Measurements from ENCODE around the gene KLHL3.
"Not testable (repeated sequence)": the region's sequence is repeated elsewhere in the genome, so short reads cannot be mapped to it uniquely, and the experiment has no call there.

Gene KLHL3

GRCh38 chr5:137659209-137659608 is 76.7 kb downstream of the KLHL3 start:
- Histone ChIP-seq H3K9ac (ENCODE audit: low read length in 5 of 5) (no peak overlapping the region), H3K9me3 (ENCODE audit: control insufficient read depth in 5 of 5, low read length in 5 of 5) (no peaks in the 10 kb centered on the region), H3K27me3 (ENCODE audit: control insufficient read depth in 5 of 5, insufficient read depth in 4 of 5, low read length in 5 of 5) (no peaks in the 10 kb centered on the region), H3K36me3 (ENCODE audit: control insufficient read depth in 5 of 5, insufficient read depth in 5 of 5, low read length in 5 of 5) (peaks cover 0 to 11% (median 7%) of the 10 kb centered on the region in 5 donors), H3K4me3 (ENCODE audit: low read depth in 1 of 5, low read length in 5 of 5) (no peak overlapping the region), H3K4me1 (ENCODE audit: control insufficient read depth in 5 of 5, insufficient read depth in 5 of 5, low read length in 5 of 5) (peaks cover 0 to 13% (median 0%) of the 10 kb centered on the region in 5 donors), H3K27ac (ENCODE audit: low read depth, low read length) (no peak overlapping the region)

DNA sequence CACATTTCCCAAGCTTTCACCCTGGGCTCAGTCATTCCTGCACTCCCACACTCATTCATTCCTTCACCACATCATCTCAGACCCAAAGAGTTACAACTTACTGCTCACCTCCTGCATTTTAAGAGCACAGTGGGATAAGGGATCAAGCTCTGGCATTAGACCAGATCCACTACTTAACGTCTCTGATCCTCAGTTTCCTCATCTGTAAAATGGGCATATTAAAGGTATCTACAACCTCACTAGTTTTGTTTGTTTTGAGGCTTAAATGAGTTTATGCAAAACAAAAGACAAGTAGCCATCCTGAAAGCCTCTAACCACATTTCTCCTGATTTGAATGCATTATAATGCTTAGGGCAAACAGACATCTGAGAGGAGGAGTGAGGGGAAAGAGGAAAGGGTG is 77.6 kb downstream of the KLHL3 start:
- Histone ChIP-seq H3K27me3 (ENCODE audit: control insufficient read depth in 5 of 5, insufficient read depth in 4 of 5, low read length in 5 of 5) (no peaks in the 10 kb centered on the region), H3K27ac (ENCODE audit: low read depth, low read length) (no peak overlapping the region), H3K4me3 (ENCODE audit: low read depth in 1 of 5, low read length in 5 of 5) (no peak overlapping the region), H3K4me1 (ENCODE audit: control insufficient read depth in 5 of 5, insufficient read depth in 5 of 5, low read length in 5 of 5) (peaks cover 0 to 13% (median 0%) of the 10 kb centered on the region in 5 donors), H3K9ac (ENCODE audit: low read length in 5 of 5) (no peak overlapping the region), H3K36me3 (ENCODE audit: control insufficient read depth in 5 of 5, insufficient read depth in 5 of 5, low read length in 5 of 5) (peaks cover 0 to 11% (median 7%) of the 10 kb centered on the region in 5 donors), H3K9me3 (ENCODE audit: control insufficient read depth in 5 of 5, low read length in 5 of 5) (no peaks in the 10 kb centered on the region)

GRCh38 chr5:137657073-137657472 is 78.8 kb downstream of the KLHL3 start:
- Histone ChIP-seq H3K27ac (ENCODE audit: low read depth, low read length) (no peak overlapping the region), H3K4me3 (ENCODE audit: low read depth in 1 of 5, low read length in 5 of 5) (no peak overlapping the region), H3K4me1 (ENCODE audit: control insufficient read depth in 5 of 5, insufficient read depth in 5 of 5, low read length in 5 of 5) (peaks cover 0 to 13% (median 0%) of the 10 kb centered on the region in 5 donors), H3K27me3 (ENCODE audit: control insufficient read depth in 5 of 5, insufficient read depth in 4 of 5, low read length in 5 of 5) (no peaks in the 10 kb centered on the region), H3K9ac (ENCODE audit: low read length in 5 of 5) (no peak overlapping the region), H3K9me3 (ENCODE audit: control insufficient read depth in 5 of 5, low read length in 5 of 5) (no peaks in the 10 kb centered on the region), H3K36me3 (ENCODE audit: control insufficient read depth in 5 of 5, insufficient read depth in 5 of 5, low read length in 5 of 5) (peaks cover 0 to 11% (median 7%) of the 10 kb centered on the region in 5 donors)

GRCh38 chr5:137656558-137656957 is 79.3 kb downstream of the KLHL3 start:
- peaks cover 0 to 11% (median 7%) of the 10 kb centered on the region in 5 donors for H3K36me3 ChIP-seq (ENCODE audit: control insufficient read depth in 5 of 5, insufficient read depth in 5 of 5, low read length in 5 of 5)
- no peak overlapping the region for H3K9ac ChIP-seq (ENCODE audit: low read length in 5 of 5)
- H3K4me1 ChIP-seq (ENCODE audit: control insufficient read depth in 5 of 5, insufficient read depth in 5 of 5, low read length in 5 of 5) = peaks cover 0 to 13% (median 0%) of the 10 kb centered on the region in 5 donors
- no peak overlapping the region for H3K4me3 ChIP-seq (ENCODE audit: low read depth in 1 of 5, low read length in 5 of 5)
- no peaks in the 10 kb centered on the region for H3K9me3 ChIP-seq (ENCODE audit: control insufficient read depth in 5 of 5, low read length in 5 of 5)
- H3K27ac ChIP-seq (ENCODE audit: low read depth, low read length) = no peak overlapping the region
- H3K27me3 ChIP-seq (ENCODE audit: control insufficient read depth in 5 of 5, insufficient read depth in 4 of 5, low read length in 5 of 5) = no peaks in the 10 kb centered on the region

DNA sequence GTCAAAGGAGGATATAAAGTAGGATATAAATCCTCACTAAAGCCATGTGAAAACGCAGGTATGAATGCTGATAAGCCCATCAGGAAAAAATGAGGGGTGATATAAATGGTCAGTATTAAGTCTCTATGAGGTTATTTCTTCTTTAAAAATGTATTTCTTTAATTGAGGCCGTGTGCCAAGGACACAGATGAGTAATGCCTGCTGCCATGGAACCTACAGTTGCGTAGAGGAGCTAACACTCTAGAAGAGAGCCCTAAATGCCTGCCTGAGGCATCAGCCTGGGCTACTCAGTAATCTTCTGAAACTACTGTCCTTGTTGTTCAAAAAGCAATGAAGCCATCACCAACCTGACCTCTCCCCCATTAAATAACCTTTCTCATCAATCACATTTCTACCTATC is 84.9 kb downstream of the KLHL3 start:
- no peak overlapping the region for H3K4me3 ChIP-seq (ENCODE audit: low read depth in 1 of 5, low read length in 5 of 5)
- peaks cover 4 to 16% (median 7%) of the 10 kb centered on the region in 5 donors for H3K36me3 ChIP-seq (ENCODE audit: control insufficient read depth in 5 of 5, insufficient read depth in 5 of 5, low read length in 5 of 5)
- no peaks in the 10 kb centered on the region for H3K27me3 ChIP-seq (ENCODE audit: control insufficient read depth in 5 of 5, insufficient read depth in 4 of 5, low read length in 5 of 5)
- H3K4me1 ChIP-seq (ENCODE audit: control insufficient read depth in 5 of 5, insufficient read depth in 5 of 5, low read length in 5 of 5) = peaks cover 0 to 3% (median 0%) of the 10 kb centered on the region in 5 donors
- H3K9me3 ChIP-seq (ENCODE audit: control insufficient read depth in 5 of 5, low read length in 5 of 5) = peaks cover 0 to 2% (median 0%) of the 10 kb centered on the region in 5 donors
- no peak overlapping the region for H3K9ac ChIP-seq (ENCODE audit: low read length in 5 of 5)
- H3K27ac ChIP-seq (ENCODE audit: low read depth, low read length) = no peak overlapping the region

- H3K36me3 ChIP-seq (ENCODE audit: control insufficient read depth in 5 of 5, insufficient read depth in 5 of 5, low read length in 5 of 5) = peaks cover 4 to 16% (median 7%) of the 10 kb centered on the region in 5 donors
- no peak overlapping the region for H3K4me3 ChIP-seq (ENCODE audit: low read depth in 1 of 5, low read length in 5 of 5)
- H3K4me1 ChIP-seq (ENCODE audit: control insufficient read depth in 5 of 5, insufficient read depth in 5 of 5, low read length in 5 of 5) = peaks cover 0 to 3% (median 0%) of the 10 kb centered on the region in 5 donors
- no peak overlapping the region for H3K27ac ChIP-seq (ENCODE audit: low read depth, low read length)
- H3K9ac ChIP-seq (ENCODE audit: low read length in 5 of 5) = no peak overlapping the region
- peaks cover 0 to 4% (median 0%) of the 10 kb centered on the region in 5 donors for H3K9me3 ChIP-seq (ENCODE audit: control insufficient read depth in 5 of 5, low read length in 5 of 5)
- no peaks in the 10 kb centered on the region for H3K27me3 ChIP-seq (ENCODE audit: control insufficient read depth in 5 of 5, insufficient read depth in 4 of 5, low read length in 5 of 5)
These were observed 86.5 kb downstream of the KLHL3 start for GRCh38 chr5:137649228-137649935.

DNA sequence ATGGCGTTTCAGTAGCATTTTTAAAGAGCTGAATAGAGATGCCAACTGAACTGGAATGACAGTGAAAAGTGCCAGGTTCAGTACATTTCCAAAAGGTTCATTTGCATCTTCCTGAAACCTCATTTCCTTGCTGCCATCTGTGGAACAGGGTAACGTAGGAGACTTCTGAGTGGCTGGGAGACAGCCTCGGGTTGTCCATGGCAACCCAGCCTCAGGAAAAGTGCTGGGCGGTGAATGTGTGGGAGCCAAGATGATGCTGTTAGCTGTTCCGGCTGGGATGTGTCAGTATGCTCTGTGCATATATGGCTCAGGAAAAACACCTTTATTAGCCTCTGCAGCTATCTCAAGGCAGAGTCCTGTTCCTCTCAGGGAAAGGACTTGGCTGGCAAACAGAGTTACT is 87.5 kb downstream of the KLHL3 start:
- peaks cover 0 to 3% (median 0%) of the 10 kb centered on the region in 5 donors for H3K4me1 ChIP-seq (ENCODE audit: control insufficient read depth in 5 of 5, insufficient read depth in 5 of 5, low read length in 5 of 5)
- no peak overlapping the region for H3K4me3 ChIP-seq (ENCODE audit: low read depth in 1 of 5, low read length in 5 of 5)
- H3K27ac ChIP-seq (ENCODE audit: low read depth, low read length) = no peak overlapping the region
- H3K27me3 ChIP-seq (ENCODE audit: control insufficient read depth in 5 of 5, insufficient read depth in 4 of 5, low read length in 5 of 5) = no peaks in the 10 kb centered on the region
- peaks cover 4 to 16% (median 7%) of the 10 kb centered on the region in 5 donors for H3K36me3 ChIP-seq (ENCODE audit: control insufficient read depth in 5 of 5, insufficient read depth in 5 of 5, low read length in 5 of 5)
- peaks cover 0 to 4% (median 0%) of the 10 kb centered on the region in 5 donors for H3K9me3 ChIP-seq (ENCODE audit: control insufficient read depth in 5 of 5, low read length in 5 of 5)
- H3K9ac ChIP-seq (ENCODE audit: low read length in 5 of 5) = no peak overlapping the region

DNA sequence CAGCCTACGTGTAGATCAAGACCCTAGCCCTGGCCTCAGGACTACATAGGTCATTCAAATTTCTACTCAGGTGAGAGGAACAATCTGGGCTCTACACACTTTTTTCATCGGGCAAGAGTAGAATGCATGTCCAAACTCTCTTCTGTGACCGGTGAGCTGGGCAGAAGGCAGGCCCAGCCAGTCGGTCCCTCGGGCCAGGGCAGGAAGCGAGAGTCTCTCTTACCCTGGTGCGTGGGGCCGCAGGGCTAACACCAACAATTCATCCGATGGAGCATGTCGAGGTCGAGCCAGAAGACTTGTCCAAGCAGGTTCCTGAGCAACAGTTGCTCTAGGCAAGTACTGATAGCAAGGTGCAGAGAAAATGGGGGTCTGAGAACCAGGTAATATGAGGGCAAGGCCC is 88.5 kb downstream of the KLHL3 start:
- Histone ChIP-seq H3K9me3 (ENCODE audit: control insufficient read depth in 5 of 5, low read length in 5 of 5) (peaks cover 0 to 4% (median 0%) of the 10 kb centered on the region in 5 donors), H3K27ac (ENCODE audit: low read depth, low read length) (no peak overlapping the region), H3K4me1 (ENCODE audit: control insufficient read depth in 5 of 5, insufficient read depth in 5 of 5, low read length in 5 of 5) (peaks cover 0 to 3% (median 0%) of the 10 kb centered on the region in 5 donors), H3K4me3 (ENCODE audit: low read depth in 1 of 5, low read length in 5 of 5) (no peak overlapping the region), H3K36me3 (ENCODE audit: control insufficient read depth in 5 of 5, insufficient read depth in 5 of 5, low read length in 5 of 5) (peaks cover 4 to 16% (median 7%) of the 10 kb centered on the region in 5 donors), H3K27me3 (ENCODE audit: control insufficient read depth in 5 of 5, insufficient read depth in 4 of 5, low read length in 5 of 5) (no peaks in the 10 kb centered on the region), H3K9ac (ENCODE audit: low read length in 5 of 5) (no peak overlapping the region)

DNA sequence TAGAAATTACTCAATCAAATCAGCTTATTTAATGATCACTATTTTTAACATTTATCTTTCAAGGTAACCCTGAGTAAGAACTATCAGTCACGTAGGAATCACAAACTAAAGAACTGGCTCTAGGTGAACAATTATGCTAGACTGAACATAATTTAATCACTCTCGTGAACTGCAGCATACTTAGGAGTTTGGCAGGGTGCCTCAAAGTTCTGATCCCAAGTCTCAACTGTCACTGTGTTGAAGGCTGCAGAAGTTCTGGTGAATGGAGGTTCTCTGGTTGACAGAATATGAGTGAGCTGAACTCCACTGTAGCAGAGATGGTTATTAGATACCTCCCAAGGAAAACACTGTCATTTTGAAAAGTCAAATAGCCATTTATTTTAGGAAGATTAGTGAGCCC is 89.1 kb downstream of the KLHL3 start:
- Histone ChIP-seq H3K27me3 (ENCODE audit: control insufficient read depth in 5 of 5, insufficient read depth in 4 of 5, low read length in 5 of 5) (no peaks in the 10 kb centered on the region), H3K9me3 (ENCODE audit: control insufficient read depth in 5 of 5, low read length in 5 of 5) (peaks cover 0 to 4% (median 0%) of the 10 kb centered on the region in 5 donors), H3K36me3 (ENCODE audit: control insufficient read depth in 5 of 5, insufficient read depth in 5 of 5, low read length in 5 of 5) (peaks cover 4 to 16% (median 7%) of the 10 kb centered on the region in 5 donors), H3K9ac (ENCODE audit: low read length in 5 of 5) (no peak overlapping the region), H3K27ac (ENCODE audit: low read depth, low read length) (no peak overlapping the region), H3K4me1 (ENCODE audit: control insufficient read depth in 5 of 5, insufficient read depth in 5 of 5, low read length in 5 of 5) (peaks cover 0 to 3% (median 0%) of the 10 kb centered on the region in 5 donors), H3K4me3 (ENCODE audit: low read depth in 1 of 5, low read length in 5 of 5) (no peak overlapping the region)

DNA sequence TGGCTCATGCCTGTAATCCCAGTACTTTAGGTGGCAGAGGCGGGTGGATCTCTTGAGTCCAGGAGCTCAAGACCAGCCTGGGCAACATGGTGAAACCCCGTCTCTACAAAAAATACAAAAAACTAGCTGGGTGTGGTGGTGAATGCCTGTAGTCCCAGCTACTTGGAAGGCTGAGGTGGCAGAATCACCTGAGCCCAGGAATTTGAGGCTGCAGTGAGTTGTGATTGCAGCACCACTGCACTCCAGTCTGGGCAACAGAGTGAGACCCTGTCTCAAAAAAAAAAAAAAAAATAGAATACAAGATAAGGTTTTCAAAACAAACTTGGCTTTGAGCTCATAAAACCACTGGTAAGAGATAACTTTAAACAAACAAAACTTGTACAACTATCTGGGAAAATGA is 92.8 kb downstream of the KLHL3 start:
- not testable (repeated sequence) for H3K4me1 ChIP-seq (ENCODE audit: control insufficient read depth in 5 of 5, insufficient read depth in 5 of 5, low read length in 5 of 5); H3K4me3 ChIP-seq (ENCODE audit: low read depth in 1 of 5, low read length in 5 of 5); H3K27ac ChIP-seq (ENCODE audit: low read depth, low read length); H3K9ac ChIP-seq (ENCODE audit: low read length in 5 of 5); H3K27me3 ChIP-seq (ENCODE audit: control insufficient read depth in 5 of 5, insufficient read depth in 4 of 5, low read length in 5 of 5); H3K9me3 ChIP-seq (ENCODE audit: control insufficient read depth in 5 of 5, low read length in 5 of 5)
- H3K36me3 ChIP-seq (ENCODE audit: control insufficient read depth in 5 of 5, insufficient read depth in 5 of 5, low read length in 5 of 5) = peaks cover 0 to 16% (median 7%) of the 10 kb centered on the region in 5 donors
